H1 (cell line): ENCODE results near the gene HS3ST3B1. TPM values are rescaled to one million over a fixed set of nuclear protein-coding genes. Genes with fewer than 3 reads are reported as not detected.

Experiments used
- CTCF ChIA-PET: fragments of 300-600 bp; sonication (Branson Sonifier 250); formaldehyde crosslinking; loops from one replicate; lab custom pipeline; 2021; ENCODE audit not compliant: partially characterized antibody; lab: Charles Lee
- POLR2A ChIA-PET: fragments of 300-600 bp; sonication (Branson Sonifier 250); formaldehyde crosslinking; loops from one replicate; lab custom pipeline; 2021; ENCODE audit warnings: inconsistent platforms; ENCODE audit not compliant: partially characterized antibody; lab: Charles Lee
- DNase-seq, 2 experiments: peaks; one replicate each; pipeline versions ENCODE4 v3.0.0 to v3.0.0-alpha.2; 2010 to 2022; ENCODE audit warnings: low spot score in 2 of 2, low read depth in 1 of 2, mixed read lengths in 1 of 2
- FAIRE-seq: peaks from 2 replicates; lab custom pipeline; 2011; peaks lifted over from hg19 to GRCh38; lab: Jason Lieb, UNC
- H2AFZ ChIP-seq: 2 replicates; pipeline ENCODE4 v1.8.1; 2012; ENCODE audit warnings: low read length, inconsistent platforms
- H2AK5ac ChIP-seq: 2 replicates; pipeline ENCODE4 v1.6.1; 2013; ENCODE audit warnings: low read depth, low read length
- H2BK120ac ChIP-seq: replicated peaks from 2 replicates; pipeline ENCODE3; 2013; ENCODE audit warnings: low read depth, low read length, inconsistent platforms
- H2BK12ac ChIP-seq: 2 replicates; pipeline ENCODE4 v1.6.1; 2013; ENCODE audit warnings: low read depth, low read length
- H2BK15ac ChIP-seq: 2 replicates; pipeline ENCODE4 v1.6.1; 2013; ENCODE audit warnings: low read length
- H2BK20ac ChIP-seq: 2 replicates; pipeline ENCODE4 v1.6.1; 2013; ENCODE audit warnings: low read length
- H2BK5ac ChIP-seq: 2 replicates; pipeline ENCODE4 v1.6.1; 2013; ENCODE audit warnings: low read depth, low read length
- H3K14ac ChIP-seq: 2 replicates; pipeline ENCODE4 v1.6.1; 2013; ENCODE audit warnings: inconsistent platforms; ENCODE audit not compliant: insufficient read length
- H3K18ac ChIP-seq: 2 replicates; pipeline ENCODE4 v1.6.1; 2013; ENCODE audit warnings: low read length; ENCODE audit errors: extremely low read depth
- H3K23ac ChIP-seq: 2 replicates; pipeline ENCODE4 v1.6.1; 2013; ENCODE audit warnings: inconsistent platforms; ENCODE audit not compliant: insufficient read length
- H3K23me2 ChIP-seq: 2 replicates; pipeline ENCODE4 v1.6.1; 2013; ENCODE audit warnings: low read depth, low read length
- H3K27ac ChIP-seq: 2 replicates; pipeline ENCODE4 v1.6.1; 2011; ENCODE audit warnings: low read depth, low read length, inconsistent platforms
- H3K27me3 ChIP-seq, 4 experiments: replicated peaks in 1 of 4; 1 replicate in 1 of 4; 2 replicates in 3 of 4; pipeline versions ENCODE4 v1.6.1 to v1.8.1; 2011 to 2013; ENCODE audit warnings: low read length in 3 of 4, mild to moderate bottlenecking in 3 of 4, inconsistent platforms in 2 of 4, mixed read lengths in 2 of 4, moderate library complexity in 1 of 4; ENCODE audit not compliant: control insufficient read depth in 3 of 4, insufficient read depth in 3 of 4; ENCODE audit errors: extremely low read depth in 1 of 4
- H3K36me3 ChIP-seq, 4 experiments: 2 replicates each; pipeline versions ENCODE4 v1.6.1 to v1.8.1; 2011 to 2013; ENCODE audit warnings: mild to moderate bottlenecking in 4 of 4, low read length in 3 of 4, moderate library complexity in 2 of 4, control low read depth in 1 of 4, inconsistent platforms in 1 of 4; ENCODE audit not compliant: insufficient read depth in 4 of 4, control insufficient read depth in 2 of 4
- H3K4ac ChIP-seq: replicated peaks from 2 replicates; pipeline ENCODE3; 2013; ENCODE audit warnings: low read length, low read depth, mixed read lengths, inconsistent platforms; ENCODE audit not compliant: insufficient read length
- H3K4me1 ChIP-seq, 4 experiments: replicated peaks in 1 of 4; 1 replicate in 1 of 4; 2 replicates in 3 of 4; pipeline versions ENCODE4 v1.6.1 to v1.8.1; 2011 to 2013; ENCODE audit warnings: low read length in 3 of 4, inconsistent platforms in 2 of 4, mixed read lengths in 1 of 4; ENCODE audit not compliant: insufficient read depth in 4 of 4, control insufficient read depth in 3 of 4
- H3K4me2 ChIP-seq, 2 experiments: 2 replicates each; pipeline versions ENCODE4 v1.6.1 to v1.8.1; 2011 to 2013; ENCODE audit warnings: low read depth in 2 of 2, low read length in 2 of 2, control low read depth in 1 of 2, inconsistent platforms in 1 of 2, mild to moderate bottlenecking in 1 of 2; ENCODE audit not compliant: insufficient read depth in 1 of 2
- H3K4me3 ChIP-seq, 4 experiments: fragments of 200-600, 300-600 bp in 1 of 4; sonication (generic), shearing (Covaris generic), sonication (Bioruptor Twin) in 1 of 4; 2 replicates each; pipeline versions ENCODE4 v1.5.1 to v1.8.1; 2011 to 2016; ENCODE audit warnings: low read length in 4 of 4, low read depth in 3 of 4, control low read depth in 2 of 4, inconsistent platforms in 2 of 4, mild to moderate bottlenecking in 2 of 4, mixed read lengths in 1 of 4, moderate library complexity in 1 of 4; ENCODE audit not compliant: insufficient read depth in 2 of 4; ENCODE audit errors: extremely low read depth in 1 of 4
- H3K56ac ChIP-seq: replicated peaks from 2 replicates; pipeline ENCODE3; 2013; ENCODE audit warnings: low read depth, mild to moderate bottlenecking, mixed read lengths, low read length, inconsistent platforms; ENCODE audit not compliant: insufficient read length
- H3K79me1 ChIP-seq: 2 replicates; pipeline ENCODE4 v1.6.1; 2013; ENCODE audit warnings: low read depth, low read length, control low read depth
- H3K79me2 ChIP-seq, 2 experiments: 2 replicates each; pipeline versions ENCODE4 v1.6.1 to v1.8.1; 2012 to 2013; ENCODE audit warnings: low read length in 2 of 2, mild to moderate bottlenecking in 2 of 2, inconsistent platforms in 1 of 2; ENCODE audit not compliant: insufficient read depth in 2 of 2, control insufficient read depth in 1 of 2
- H3K9ac ChIP-seq, 4 experiments: replicated peaks in 1 of 4; 1 replicate in 1 of 4; 2 replicates in 3 of 4; pipeline versions ENCODE4 v1.6.1 to v1.8.1; 2011 to 2013; ENCODE audit warnings: low read depth in 3 of 4, low read length in 3 of 4, control low read depth in 2 of 4, mild to moderate bottlenecking in 2 of 4, moderate library complexity in 2 of 4, inconsistent platforms in 1 of 4; ENCODE audit errors: extremely low read depth in 1 of 4
- H3K9me3 ChIP-seq, 2 experiments: 2 replicates each; pipeline versions ENCODE4 v1.6.1 to v1.8.1; 2012 to 2013; ENCODE audit warnings: mild to moderate bottlenecking in 2 of 2, moderate library complexity in 2 of 2, control low read depth in 1 of 2, inconsistent platforms in 1 of 2, low read depth in 1 of 2, low read length in 1 of 2, mixed read lengths in 1 of 2; ENCODE audit not compliant: insufficient read depth in 2 of 2
- H4K20me1 ChIP-seq, 2 experiments: replicated peaks in 1 of 2; 2 replicates each; pipeline versions ENCODE3 to v1.8.1; 2011 to 2013; ENCODE audit warnings: inconsistent platforms in 2 of 2, low read length in 2 of 2, mild to moderate bottlenecking in 1 of 2; ENCODE audit not compliant: insufficient read depth in 2 of 2, control insufficient read depth in 1 of 2
- H4K5ac ChIP-seq: 2 replicates; pipeline ENCODE4 v1.6.1; 2013; ENCODE audit warnings: low read length, low read depth, mixed read lengths, inconsistent platforms; ENCODE audit not compliant: insufficient read length
- H4K8ac ChIP-seq: 2 replicates; pipeline ENCODE4 v1.8.0; 2013; ENCODE audit warnings: mild to moderate bottlenecking, moderate library complexity, low read length, inconsistent platforms; ENCODE audit not compliant: insufficient read depth; ENCODE audit errors: extremely low read depth
- H4K91ac ChIP-seq: replicated peaks from 2 replicates; pipeline ENCODE3; 2013; ENCODE audit warnings: low read length, mixed read lengths, inconsistent platforms; ENCODE audit not compliant: insufficient read length
- BCL11A ChIP-seq, 2 experiments: IDR thresholded peaks; one replicate each; pipeline ENCODE4 v1.6.1; 2011; ENCODE audit warnings: low read depth in 2 of 2, low read length in 2 of 2, mild to moderate bottlenecking in 2 of 2
- CEBPB ChIP-seq: IDR thresholded peaks from 2 replicates; pipeline ENCODE4 v1.6.1; 2012; ENCODE audit warnings: low read depth, low read length
- CHD2 ChIP-seq: IDR thresholded peaks from 2 replicates; pipeline ENCODE4 v1.6.1; 2012; ENCODE audit warnings: low read length, improper control_type of control experiment
- EGR1 ChIP-seq: IDR thresholded peaks from 2 replicates; pipeline ENCODE4 v1.6.1; 2011; ENCODE audit warnings: low read depth, low read length, borderline replicate concordance
- EP300 ChIP-seq, 2 experiments: IDR thresholded peaks; 1 replicate in 1 of 2; 2 replicates in 1 of 2; pipeline ENCODE4 v1.6.1; 2011 to 2012; ENCODE audit warnings: low read depth in 2 of 2, low read length in 2 of 2, mild to moderate bottlenecking in 2 of 2, borderline replicate concordance in 1 of 2, inconsistent platforms in 1 of 2, moderate library complexity in 1 of 2
- HDAC6 ChIP-seq: IDR thresholded peaks from one replicate; pipeline ENCODE4 v1.7.1; 2012; ENCODE audit warnings: low read depth, mild to moderate bottlenecking, inconsistent platforms, low read length, moderate library complexity
- MAFK ChIP-seq: IDR thresholded peaks from 2 replicates; pipeline ENCODE4 v1.6.1; 2012; ENCODE audit warnings: low read depth, mild to moderate bottlenecking, improper control_type of control experiment, low read length
- SAP30 ChIP-seq: fragments of 300-600 bp; sonication (generic); IDR thresholded peaks from 2 replicates; pipeline ENCODE4 v1.7.1; 2012; ENCODE audit warnings: low read length, moderate library complexity, mild to moderate bottlenecking, inconsistent platforms; ENCODE audit not compliant: insufficient read depth, insufficient replicate concordance
- SIRT6 ChIP-seq: IDR thresholded peaks from one replicate; pipeline ENCODE4 v1.7.1; 2012; ENCODE audit warnings: low read length, inconsistent platforms
- TAF1 ChIP-seq: IDR thresholded peaks from 2 replicates; pipeline ENCODE4 v1.6.1; 2011; ENCODE audit warnings: mild to moderate bottlenecking, low read depth, low read length
- TAF7 ChIP-seq: optimal IDR thresholded peaks from 2 replicates; pipeline ENCODE3; 2011; ENCODE audit warnings: low read depth, mild to moderate bottlenecking, inconsistent platforms, low read length, moderate library complexity, borderline replicate concordance
- WGBS, 2 experiments: shearing (Covaris generic) in 1 of 2; methylation state at CpG; one replicate each; pipeline versions ENCODE4 v1.1.6 to v1.1.7; 2013 to 2015; ENCODE audit warnings: low lambda C conversion rate in 2 of 2, mixed read lengths in 2 of 2, inconsistent platforms in 1 of 2, low coverage in 1 of 2, missing lambda C conversion rate in 1 of 2; ENCODE audit not compliant: insufficient replicate concordance in 2 of 2, insufficient coverage in 1 of 2, insufficient read length in 1 of 2; ENCODE audit errors: extremely low coverage in 1 of 2, missing lambda C conversion rate in 1 of 2; 5-methylcytosine and 5-hydroxymethylcytosine counted together
- polyA plus RNA-seq, 7 experiments: library from polyadenylated mRNA; depleted of rRNA in 3 of 7; stranded (reverse) in 5 of 7; unstranded in 2 of 7; fragments of >200 nt in 5 of 7; fragments of 200-250 nt in 2 of 7; gene quantifications; 1 replicate in 5 of 7; 2 replicates in 1 of 7; 4 replicates in 1 of 7; pipeline versions ENCODE4 v1.2.1 to v1.2.3, GENCODE V29; 2011 to 2013; ENCODE audit warnings: missing spikeins in 2 of 7, mixed read lengths in 2 of 7
- total RNA-seq: library from RNA; stranded (reverse); fragmentation: NEBNext Ultra II Directional; extraction: Animal tissue kit (Norgen Biotek cat#: 25700); gene quantifications from 2 replicates; pipeline ENCODE4 v1.2.1, GENCODE V29; 2021
- TF ChIP-seq, protein P1 (sequence below): IDR thresholded peaks from 2 replicates; pipeline ENCODE4 v1.6.1; 2011; ENCODE audit warnings: low read depth, mild to moderate bottlenecking, low read length; ENCODE audit not compliant: insufficient read depth
- TF ChIP-seq, protein P2 (sequence below): IDR thresholded peaks from 2 replicates; pipeline ENCODE4 v1.6.1; 2012; ENCODE audit warnings: inconsistent platforms

The HS3ST3B1 gene
- total and polyA plus RNA-seq, 2 of the 8 experiments (the other 6 are each of a cell fraction or from before 2014, with no cell fraction given) = 4.7 to 14.4 TPM

DNA sequence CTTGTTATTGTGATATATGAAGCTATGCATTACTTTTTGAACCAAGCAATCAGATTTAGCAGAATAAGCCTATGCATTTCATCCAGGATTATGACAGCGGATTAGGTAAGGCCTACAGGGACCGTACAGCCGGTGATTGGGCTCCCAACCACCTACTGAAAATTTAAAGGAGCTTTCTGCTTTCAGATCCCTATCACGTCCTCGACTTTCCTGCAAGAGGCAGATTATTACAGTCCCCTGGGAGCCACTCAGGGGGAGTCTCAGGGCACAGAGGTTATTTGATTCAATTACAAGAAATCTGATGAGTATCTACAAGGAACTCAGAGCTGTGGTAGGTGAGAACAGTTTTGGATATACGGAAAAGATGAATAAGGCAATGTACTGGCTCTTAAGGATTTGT is 80.7 kb downstream of the HS3ST3B1 start:
- H3K23ac ChIP-seq = no peak overlapping the region
- H2BK20ac ChIP-seq = no peak overlapping the region
- no peak overlapping the region for H4K8ac ChIP-seq
- no peak overlapping the region for H2AK5ac ChIP-seq
- no peak overlapping the region for H2BK12ac ChIP-seq
- no peak overlapping the region for H2BK15ac ChIP-seq
- no peaks in the 10 kb centered on the region for H3K27me3 ChIP-seq
- H2AFZ ChIP-seq = no peak overlapping the region
- FAIRE-seq (no peak), DNase-seq (no peak)
- H3K9me3 ChIP-seq = no peaks in the 10 kb centered on the region
- no peaks in the 10 kb centered on the region for H3K36me3 ChIP-seq
- H3K18ac ChIP-seq = no peak overlapping the region
- H3K4me1 ChIP-seq = no peaks in the 10 kb centered on the region
- H4K5ac ChIP-seq = no peak overlapping the region
- H3K79me2 ChIP-seq = no peaks in the 10 kb centered on the region
- no peak overlapping the region for H3K27ac ChIP-seq
- no peak overlapping the region for H3K9ac ChIP-seq
- H3K14ac ChIP-seq = no peak overlapping the region
- H3K56ac ChIP-seq = no peak overlapping the region
- H3K4ac ChIP-seq = no peak overlapping the region
- H4K20me1 ChIP-seq = no peaks in the 10 kb centered on the region
- H3K23me2 ChIP-seq = no peaks in the 10 kb centered on the region
- ChIA-PET POLR2A (no interaction called here), CTCF (no interaction called here)
- no peaks in the 10 kb centered on the region for H3K79me1 ChIP-seq
- no peak overlapping the region for H4K91ac ChIP-seq
- no peak overlapping the region for H2BK120ac ChIP-seq
- H2BK5ac ChIP-seq = no peak overlapping the region
- H3K4me2 ChIP-seq = no peak overlapping the region
- no peak overlapping the region for H3K4me3 ChIP-seq
- 93% methylated on average over 6 of the region's 6 CpGs; no CpG with 5 or more reads in 1 of the 2 experiments for WGBS, 2 experiments
- TF ChIP-seq HDAC6 = no peak
- TF ChIP-seq CEBPB = no peak
- no peak for TF ChIP-seq TAF1
- no peak for TF ChIP-seq SAP30
- no peak for TF ChIP-seq EP300 (IDR thresholded peaks at IDR 0.05; ENCODE audit: borderline replicate concordance in 1 of 2, low read depth in 2 of 2, low read length in 2 of 2)
- TF ChIP-seq BCL11A (IDR thresholded peaks at IDR 0.05; ENCODE audit: low read depth in 2 of 2, low read length in 2 of 2) = no peak
- TF ChIP-seq MAFK = no peak
- TF ChIP-seq EGR1 = no peak
- TF ChIP-seq CHD2 = no peak
- TF ChIP-seq SIRT6 = no peak
- TF ChIP-seq, protein P1, sequence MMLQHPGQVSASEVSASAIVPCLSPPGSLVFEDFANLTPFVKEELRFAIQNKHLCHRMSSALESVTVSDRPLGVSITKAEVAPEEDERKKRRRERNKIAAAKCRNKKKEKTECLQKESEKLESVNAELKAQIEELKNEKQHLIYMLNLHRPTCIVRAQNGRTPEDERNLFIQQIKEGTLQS = no peak
- TF ChIP-seq, protein P2, sequence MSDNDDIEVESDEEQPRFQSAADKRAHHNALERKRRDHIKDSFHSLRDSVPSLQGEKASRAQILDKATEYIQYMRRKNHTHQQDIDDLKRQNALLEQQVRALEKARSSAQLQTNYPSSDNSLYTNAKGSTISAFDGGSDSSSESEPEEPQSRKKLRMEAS = no peak
- no peak for TF ChIP-seq TAF7
